KMS-11 (cell line): ENCODE results near the gene LRRD1.

ENCODE experiments used
- H2AFZ ChIP-seq: fragments of 200-600 bp; sonication (generic); 2 replicates; pipeline ENCODE4 v1.6.1; 2016; ENCODE audit warnings: antibody characterized with exemption, mixed run types, low read depth
- H3K27ac ChIP-seq: fragments of 200-600 bp; sonication (generic); 2 replicates; pipeline ENCODE4 v1.6.1; 2016; ENCODE audit warnings: mild to moderate bottlenecking, mixed run types
- H3K27me3 ChIP-seq: fragments of 200-600 bp; sonication (generic); 2 replicates; pipeline ENCODE4 v1.6.1; 2017; ENCODE audit warnings: mild to moderate bottlenecking, low read depth, mixed run types, moderate library complexity; ENCODE audit not compliant: insufficient read depth
- H3K36me3 ChIP-seq: fragments of 200-600 bp; sonication (generic); 2 replicates; pipeline ENCODE4 v1.6.1; 2017; ENCODE audit warnings: mild to moderate bottlenecking, mixed run types; ENCODE audit not compliant: insufficient read depth
- H3K4me1 ChIP-seq: fragments of 200-600 bp; sonication (generic); 2 replicates; pipeline ENCODE4 v1.6.1; 2016; ENCODE audit warnings: mild to moderate bottlenecking, low read depth, mixed run types; ENCODE audit not compliant: poor library complexity, severe bottlenecking
- H3K4me2 ChIP-seq: fragments of 200-600 bp; sonication (generic); 2 replicates; pipeline ENCODE4 v1.7.0; 2016; ENCODE audit warnings: mild to moderate bottlenecking, mixed run types
- H3K4me3 ChIP-seq: fragments of 200-600 bp; sonication (generic); IDR thresholded peaks from 2 replicates; pipeline ENCODE4 v1.6.1; 2017; ENCODE audit warnings: low read depth, low read length, mixed read lengths; ENCODE audit not compliant: insufficient read depth
- H3K79me2 ChIP-seq: fragments of 200-600 bp; sonication (generic); 2 replicates; pipeline ENCODE4 v1.6.1; 2016; ENCODE audit warnings: low read depth, mixed run types; ENCODE audit not compliant: insufficient read depth
- H3K9ac ChIP-seq: fragments of 200-600 bp; sonication (generic); 2 replicates; pipeline ENCODE4 v1.6.1; 2016; ENCODE audit warnings: mild to moderate bottlenecking, mixed run types
- H4K20me1 ChIP-seq: fragments of 200-600 bp; sonication (generic); 2 replicates; pipeline ENCODE4 v1.6.1; 2016; ENCODE audit warnings: mild to moderate bottlenecking, mixed run types; ENCODE audit not compliant: insufficient read depth
- CTCF ChIP-seq: fragments of 200-600 bp; sonication (generic); conservative IDR thresholded peaks from 2 replicates; pipeline ENCODE4 v1.6.1; 2017; ENCODE audit warnings: low read depth, mild to moderate bottlenecking, antibody characterized with exemption, low read length, moderate library complexity, mixed read lengths

LRRD1 gene

GRCh38 chr7:92131764-92132330 is 47.1 kb downstream of the LRRD1 start:
- H2AFZ ChIP-seq, result no peak overlapping the region
- H3K9ac ChIP-seq, result no peak overlapping the region
- H3K4me2 ChIP-seq, result peak overlapping the region; percentile 46
- no peak overlapping the region for H3K4me3 ChIP-seq
- H3K79me2 ChIP-seq, result peaks cover 36% of the 10 kb centered on the region
- H3K36me3 ChIP-seq, result peaks cover 9% of the 10 kb centered on the region; the same call in 1 of the 2 replicates
- no peak for TF ChIP-seq CTCF
- H3K4me1 ChIP-seq, result peaks cover 24% of the 10 kb centered on the region
- H3K27ac ChIP-seq, result no peak overlapping the region
- H3K27me3 ChIP-seq, result no peaks in the 10 kb centered on the region
- H4K20me1 ChIP-seq, result peaks cover 5% of the 10 kb centered on the region; the same call in 1 of the 2 replicates

DNA sequence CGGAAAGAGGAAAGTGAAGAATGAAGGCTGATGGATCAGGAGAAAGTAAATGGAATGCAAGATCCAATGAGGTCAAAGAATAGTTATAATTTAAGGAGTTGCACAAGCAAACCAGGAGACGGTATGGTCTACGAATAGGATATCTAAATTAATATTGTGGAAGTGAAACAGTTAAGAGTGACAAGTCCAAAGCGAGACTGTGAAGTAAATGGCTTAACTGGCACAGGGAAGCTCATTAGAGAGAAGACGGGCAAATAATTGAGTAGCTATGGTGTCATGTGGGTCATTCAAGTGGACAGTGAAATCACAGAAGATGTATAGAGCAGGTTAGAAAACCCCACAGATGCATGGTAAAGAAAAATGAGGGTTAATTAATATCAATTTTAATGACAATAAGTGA is 47.8 kb downstream of the LRRD1 start:
- Histone ChIP-seq H3K79me2 (peaks cover 36% of the 10 kb centered on the region), H4K20me1 (peaks cover 5% of the 10 kb centered on the region; the same call in 1 of the 2 replicates), H3K9ac (no peak overlapping the region), H3K4me1 (peaks cover 29% of the 10 kb centered on the region), H3K36me3 (peaks cover 10% of the 10 kb centered on the region; the same call in 1 of the 2 replicates), H3K27ac (no peak overlapping the region), H3K4me3 (no peak overlapping the region), H3K4me2 (no peak overlapping the region), H2AFZ (no peak overlapping the region), H3K27me3 (no peaks in the 10 kb centered on the region)
- no peak for TF ChIP-seq CTCF

DNA sequence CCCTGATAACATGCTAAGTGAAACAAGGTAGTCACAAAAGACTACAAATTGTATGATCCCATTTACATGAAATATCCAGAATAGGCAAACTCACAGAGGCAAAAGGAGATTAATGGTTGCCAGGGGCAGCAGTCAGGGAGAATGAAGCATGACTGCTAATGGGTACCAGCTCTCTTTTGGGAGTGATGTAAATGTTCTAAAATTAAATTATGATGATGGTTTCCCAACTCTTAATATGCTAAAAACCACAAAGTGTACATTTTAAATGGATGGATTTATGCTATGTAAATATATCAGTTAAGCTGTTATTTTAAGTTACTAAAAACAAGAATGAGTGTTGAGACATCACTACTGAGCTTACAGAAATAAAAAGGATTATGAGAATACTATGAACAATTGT is 57.3 kb downstream of the LRRD1 start:
- TF ChIP-seq CTCF, result no peak
- H3K27ac ChIP-seq, result no peak overlapping the region
- no peak overlapping the region for H3K4me3 ChIP-seq
- H3K4me1 ChIP-seq, result peaks cover 7% of the 10 kb centered on the region
- peaks cover 16% of the 10 kb centered on the region; the same call in 1 of the 2 replicates for H3K79me2 ChIP-seq
- H3K27me3 ChIP-seq, result no peaks in the 10 kb centered on the region
- H3K36me3 ChIP-seq, result peaks cover 20% of the 10 kb centered on the region; the same call in 1 of the 2 replicates
- no peak overlapping the region for H3K4me2 ChIP-seq
- no peak overlapping the region for H3K9ac ChIP-seq
- H2AFZ ChIP-seq, result no peak overlapping the region
- no peaks in the 10 kb centered on the region for H4K20me1 ChIP-seq

DNA sequence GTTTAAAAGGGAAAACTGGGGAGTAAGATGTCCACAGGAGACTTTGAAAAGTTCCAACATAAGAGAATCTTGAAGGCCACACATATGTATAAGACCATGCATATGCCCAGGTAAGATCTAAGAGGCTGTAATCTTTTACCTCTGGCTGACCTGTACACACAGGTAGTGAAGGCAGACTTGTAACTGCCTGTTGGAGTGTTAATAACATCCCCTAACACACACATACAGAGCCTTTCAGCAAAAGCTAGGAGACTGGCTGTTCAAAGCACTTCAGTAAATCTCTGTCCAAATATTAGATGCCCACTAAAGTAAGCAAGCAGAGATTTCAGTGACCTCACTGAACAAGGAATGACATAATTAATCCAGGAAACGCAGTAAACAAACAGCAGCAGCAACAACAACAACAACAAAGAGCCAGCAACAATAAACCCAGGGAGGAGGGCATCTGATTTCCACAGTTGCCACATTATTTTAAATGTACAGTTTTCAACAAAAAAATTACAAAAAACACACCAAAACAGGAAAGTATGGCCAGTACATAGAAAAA is 59.7 kb downstream of the LRRD1 start:
- H3K79me2 ChIP-seq, result peaks cover 16% of the 10 kb centered on the region; the same call in 1 of the 2 replicates

More for the DNA sequence above, 59.7 kb downstream of the LRRD1 start:
- peaks cover 11% of the 10 kb centered on the region; the same call in 1 of the 2 replicates for H3K36me3 ChIP-seq
- H3K27ac ChIP-seq, result no peak overlapping the region
- H3K9ac ChIP-seq, result no peak overlapping the region
- no peak overlapping the region for H3K4me2 ChIP-seq
- H3K4me1 ChIP-seq, result no peaks in the 10 kb centered on the region
- H4K20me1 ChIP-seq, result no peaks in the 10 kb centered on the region
- no peak overlapping the region for H2AFZ ChIP-seq
- H3K4me3 ChIP-seq, result no peak overlapping the region
- H3K27me3 ChIP-seq, result no peaks in the 10 kb centered on the region
- no peak for TF ChIP-seq CTCF
